HCT116 (cell line): ENCODE data around the gene TXNL1.

Experiments used
- EGR1 ChIP-seq: IDR thresholded peaks from 2 replicates; pipeline ENCODE4 v1.6.1; 2012; ENCODE audit warnings: low read depth
- EZH2 ChIP-seq: fragments of 200-600 bp; sonication (generic); IDR thresholded peaks from 2 replicates; pipeline ENCODE4 v1.6.1; 2017; ENCODE audit warnings: antibody characterized with exemption, mixed run types
- EZH2phosphoT487 ChIP-seq: fragments of 200-600 bp; IDR thresholded peaks from 2 replicates; pipeline ENCODE4 v1.6.1; 2018; ENCODE audit warnings: antibody characterized with exemption, borderline replicate concordance
- POLR2A ChIP-seq: IDR thresholded peaks from 2 replicates; pipeline ENCODE4 v1.7.0; 2011; ENCODE audit warnings: borderline replicate concordance; ENCODE audit not compliant: insufficient read depth, insufficient read length; ENCODE audit errors: extremely low read depth
- POLR2AphosphoS5 ChIP-seq: IDR thresholded peaks from 2 replicates; pipeline ENCODE4 v1.6.1; 2011; ENCODE audit warnings: mild to moderate bottlenecking, low read depth, low read length, moderate library complexity
- SIN3A ChIP-seq: IDR thresholded peaks from 2 replicates; pipeline ENCODE4 v1.6.1; 2012; ENCODE audit warnings: low read depth
- SRF ChIP-seq: IDR thresholded peaks from 2 replicates; pipeline ENCODE4 v1.6.1; 2012; ENCODE audit warnings: low read depth
- YY1 ChIP-seq: IDR thresholded peaks from 2 replicates; pipeline ENCODE4 v1.6.1; 2011; ENCODE audit warnings: low read length, low read depth, moderate library complexity, mild to moderate bottlenecking; ENCODE audit not compliant: insufficient replicate concordance; ENCODE audit errors: extremely low read depth
- ZNF274 ChIP-seq: fragments of 200-500 bp; sonication (Bioruptor generic); IDR thresholded peaks from 2 replicates; pipeline ENCODE4 v1.6.1; 2014; ENCODE audit warnings: mild to moderate bottlenecking, low read depth, low read length, inconsistent platforms
- TF ChIP-seq, protein P1 (sequence below): IDR thresholded peaks from 2 replicates; pipeline ENCODE4 v1.6.1; 2012; ENCODE audit warnings: low read depth
- TF ChIP-seq, protein P2 (sequence below), 3 experiments: fragments of 200-600 bp in 1 of 3; sonication (generic) in 1 of 3; IDR thresholded peaks in 2 of 3; conservative IDR thresholded peaks in 1 of 3; 2 replicates each; pipeline ENCODE4 v1.5.1; 2012 to 2017; ENCODE audit warnings: low read depth in 2 of 3, low read length in 2 of 3, antibody characterized with exemption in 1 of 3, borderline replicate concordance in 1 of 3, control low read depth in 1 of 3, mild to moderate bottlenecking in 1 of 3, mixed read lengths in 1 of 3, mixed run types in 1 of 3, moderate library complexity in 1 of 3; ENCODE audit not compliant: insufficient read depth in 1 of 3

- TF ChIP-seq POLR2A (no peak), EZH2 (no peak), SRF (no peak), POLR2AphosphoS5 (no peak), EZH2phosphoT487 (no peak), EGR1 (no peak), YY1 (no peak), SIN3A (no peak), ZNF274 (no peak)
- TF ChIP-seq, protein P1, sequence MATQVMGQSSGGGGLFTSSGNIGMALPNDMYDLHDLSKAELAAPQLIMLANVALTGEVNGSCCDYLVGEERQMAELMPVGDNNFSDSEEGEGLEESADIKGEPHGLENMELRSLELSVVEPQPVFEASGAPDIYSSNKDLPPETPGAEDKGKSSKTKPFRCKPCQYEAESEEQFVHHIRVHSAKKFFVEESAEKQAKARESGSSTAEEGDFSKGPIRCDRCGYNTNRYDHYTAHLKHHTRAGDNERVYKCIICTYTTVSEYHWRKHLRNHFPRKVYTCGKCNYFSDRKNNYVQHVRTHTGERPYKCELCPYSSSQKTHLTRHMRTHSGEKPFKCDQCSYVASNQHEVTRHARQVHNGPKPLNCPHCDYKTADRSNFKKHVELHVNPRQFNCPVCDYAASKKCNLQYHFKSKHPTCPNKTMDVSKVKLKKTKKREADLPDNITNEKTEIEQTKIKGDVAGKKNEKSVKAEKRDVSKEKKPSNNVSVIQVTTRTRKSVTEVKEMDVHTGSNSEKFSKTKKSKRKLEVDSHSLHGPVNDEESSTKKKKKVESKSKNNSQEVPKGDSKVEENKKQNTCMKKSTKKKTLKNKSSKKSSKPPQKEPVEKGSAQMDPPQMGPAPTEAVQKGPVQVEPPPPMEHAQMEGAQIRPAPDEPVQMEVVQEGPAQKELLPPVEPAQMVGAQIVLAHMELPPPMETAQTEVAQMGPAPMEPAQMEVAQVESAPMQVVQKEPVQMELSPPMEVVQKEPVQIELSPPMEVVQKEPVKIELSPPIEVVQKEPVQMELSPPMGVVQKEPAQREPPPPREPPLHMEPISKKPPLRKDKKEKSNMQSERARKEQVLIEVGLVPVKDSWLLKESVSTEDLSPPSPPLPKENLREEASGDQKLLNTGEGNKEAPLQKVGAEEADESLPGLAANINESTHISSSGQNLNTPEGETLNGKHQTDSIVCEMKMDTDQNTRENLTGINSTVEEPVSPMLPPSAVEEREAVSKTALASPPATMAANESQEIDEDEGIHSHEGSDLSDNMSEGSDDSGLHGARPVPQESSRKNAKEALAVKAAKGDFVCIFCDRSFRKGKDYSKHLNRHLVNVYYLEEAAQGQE, result no peak
- TF ChIP-seq, protein P2, sequence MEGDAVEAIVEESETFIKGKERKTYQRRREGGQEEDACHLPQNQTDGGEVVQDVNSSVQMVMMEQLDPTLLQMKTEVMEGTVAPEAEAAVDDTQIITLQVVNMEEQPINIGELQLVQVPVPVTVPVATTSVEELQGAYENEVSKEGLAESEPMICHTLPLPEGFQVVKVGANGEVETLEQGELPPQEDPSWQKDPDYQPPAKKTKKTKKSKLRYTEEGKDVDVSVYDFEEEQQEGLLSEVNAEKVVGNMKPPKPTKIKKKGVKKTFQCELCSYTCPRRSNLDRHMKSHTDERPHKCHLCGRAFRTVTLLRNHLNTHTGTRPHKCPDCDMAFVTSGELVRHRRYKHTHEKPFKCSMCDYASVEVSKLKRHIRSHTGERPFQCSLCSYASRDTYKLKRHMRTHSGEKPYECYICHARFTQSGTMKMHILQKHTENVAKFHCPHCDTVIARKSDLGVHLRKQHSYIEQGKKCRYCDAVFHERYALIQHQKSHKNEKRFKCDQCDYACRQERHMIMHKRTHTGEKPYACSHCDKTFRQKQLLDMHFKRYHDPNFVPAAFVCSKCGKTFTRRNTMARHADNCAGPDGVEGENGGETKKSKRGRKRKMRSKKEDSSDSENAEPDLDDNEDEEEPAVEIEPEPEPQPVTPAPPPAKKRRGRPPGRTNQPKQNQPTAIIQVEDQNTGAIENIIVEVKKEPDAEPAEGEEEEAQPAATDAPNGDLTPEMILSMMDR (IDR thresholded peaks at IDR 0.05 in 2 of 3, conservative IDR thresholded peaks at IDR 0.05 in 1 of 3; ENCODE audit: borderline replicate concordance in 1 of 3, insufficient read depth in 1 of 3, low read depth in 2 of 3, low read length in 2 of 3), result no peak
These were observed 58.4 kb downstream of the TXNL1 start for GRCh38 chr18:56580026-56580425.
